ENCODE results near the gene PCF11.

PCF11 gene

GRCh38 chr11:83166193-83166866 lies 9.4 kb downstream of the PCF11 start:
- Histone ChIP-seq H2AFZ (ENCODE audit: low read length, unreplicated experiment) (no peak overlapping the region), H3K27me3 (ENCODE audit: insufficient read depth, low read length) (no peaks in the 10 kb centered on the region), H3K4me3 (ENCODE audit: low read depth, low read length) (no peak overlapping the region), H3K36me3 (ENCODE audit: insufficient read depth, low read length) (peaks cover 65% of the 10 kb centered on the region), H3K4me1 (ENCODE audit: control insufficient read depth, insufficient read depth, low read length, unreplicated experiment) (peaks cover 30% of the 10 kb centered on the region), H3K27ac (ENCODE audit: low read depth, low read length) (no peak overlapping the region), H3K79me2 (ENCODE audit: control insufficient read depth, insufficient read depth, low read length, unreplicated experiment) (peaks cover 78% of the 10 kb centered on the region)

GRCh38 chr11:83168756-83169155 lies 11.8 kb downstream of the PCF11 start:
- H3K36me3 ChIP-seq (ENCODE audit: insufficient read depth, low read length) = peaks cover 61% of the 10 kb centered on the region
- peaks cover 74% of the 10 kb centered on the region for H3K79me2 ChIP-seq (ENCODE audit: control insufficient read depth, insufficient read depth, low read length, unreplicated experiment)
- H3K4me1 ChIP-seq (ENCODE audit: control insufficient read depth, insufficient read depth, low read length, unreplicated experiment) = peaks cover 25% of the 10 kb centered on the region
- no peak overlapping the region for H2AFZ ChIP-seq (ENCODE audit: low read length, unreplicated experiment)
- no peak overlapping the region for H3K4me3 ChIP-seq (ENCODE audit: low read depth, low read length)
- no peak overlapping the region for H3K27ac ChIP-seq (ENCODE audit: low read depth, low read length)
- H3K27me3 ChIP-seq (ENCODE audit: insufficient read depth, low read length) = no peaks in the 10 kb centered on the region

GRCh38 chr11:83170865-83171264 lies 13.9 kb downstream of the PCF11 start:
- no peaks in the 10 kb centered on the region for H3K27me3 ChIP-seq (ENCODE audit: insufficient read depth, low read length)
- H3K36me3 ChIP-seq (ENCODE audit: insufficient read depth, low read length) = peaks cover 48% of the 10 kb centered on the region
- H3K4me3 ChIP-seq (ENCODE audit: low read depth, low read length) = no peak overlapping the region
- peaks cover 84% of the 10 kb centered on the region for H3K79me2 ChIP-seq (ENCODE audit: control insufficient read depth, insufficient read depth, low read length, unreplicated experiment)
- peaks cover 36% of the 10 kb centered on the region for H3K4me1 ChIP-seq (ENCODE audit: control insufficient read depth, insufficient read depth, low read length, unreplicated experiment)
- no peak overlapping the region for H2AFZ ChIP-seq (ENCODE audit: low read length, unreplicated experiment)
- H3K27ac ChIP-seq (ENCODE audit: low read depth, low read length) = no peak overlapping the region

GRCh38 chr11:83172551-83172950 lies 15.6 kb downstream of the PCF11 start:
- H3K27ac ChIP-seq (ENCODE audit: low read depth, low read length) = no peak overlapping the region
- peaks cover 77% of the 10 kb centered on the region for H3K79me2 ChIP-seq (ENCODE audit: control insufficient read depth, insufficient read depth, low read length, unreplicated experiment)
- peaks cover 36% of the 10 kb centered on the region for H3K4me1 ChIP-seq (ENCODE audit: control insufficient read depth, insufficient read depth, low read length, unreplicated experiment)
- no peaks in the 10 kb centered on the region for H3K27me3 ChIP-seq (ENCODE audit: insufficient read depth, low read length)
- H3K4me3 ChIP-seq (ENCODE audit: low read depth, low read length) = no peak overlapping the region
- peaks cover 40% of the 10 kb centered on the region for H3K36me3 ChIP-seq (ENCODE audit: insufficient read depth, low read length)
- H2AFZ ChIP-seq (ENCODE audit: low read length, unreplicated experiment) = no peak overlapping the region

- no peaks in the 10 kb centered on the region for H3K27me3 ChIP-seq (ENCODE audit: insufficient read depth, low read length)
- peaks cover 36% of the 10 kb centered on the region for H3K4me1 ChIP-seq (ENCODE audit: control insufficient read depth, insufficient read depth, low read length, unreplicated experiment)
- H3K27ac ChIP-seq (ENCODE audit: low read depth, low read length) = no peak overlapping the region
- H3K79me2 ChIP-seq (ENCODE audit: control insufficient read depth, insufficient read depth, low read length, unreplicated experiment) = peaks cover 64% of the 10 kb centered on the region
- no peak overlapping the region for H2AFZ ChIP-seq (ENCODE audit: low read length, unreplicated experiment)
- peaks cover 32% of the 10 kb centered on the region for H3K36me3 ChIP-seq (ENCODE audit: insufficient read depth, low read length)
- H3K4me3 ChIP-seq (ENCODE audit: low read depth, low read length) = no peak overlapping the region
These were observed 17.1 kb downstream of the PCF11 start for GRCh38 chr11:83174008-83174407.

GRCh38 chr11:83175815-83176214 lies 18.9 kb downstream of the PCF11 start:
- peaks cover 25% of the 10 kb centered on the region for H3K36me3 ChIP-seq (ENCODE audit: insufficient read depth, low read length)

GRCh38 chr11:83181815-83182214 lies 24.9 kb downstream of the PCF11 start:
- Histone ChIP-seq H2AFZ (ENCODE audit: low read length, unreplicated experiment) (no peak overlapping the region), H3K27me3 (ENCODE audit: insufficient read depth, low read length) (no peaks in the 10 kb centered on the region), H3K4me3 (ENCODE audit: low read depth, low read length) (no peak overlapping the region), H3K4me1 (ENCODE audit: control insufficient read depth, insufficient read depth, low read length, unreplicated experiment) (peaks cover 6% of the 10 kb centered on the region), H3K79me2 (ENCODE audit: control insufficient read depth, insufficient read depth, low read length, unreplicated experiment) (peaks cover 14% of the 10 kb centered on the region), H3K27ac (ENCODE audit: low read depth, low read length) (no peak overlapping the region; the same call in 1 of the 2 replicates), H3K36me3 (ENCODE audit: insufficient read depth, low read length) (peaks cover 48% of the 10 kb centered on the region)

More at GRCh38 chr11:83175815-83176214, 18.9 kb downstream of the PCF11 start:
- Histone ChIP-seq H3K27me3 (ENCODE audit: insufficient read depth, low read length) (no peaks in the 10 kb centered on the region), H3K27ac (ENCODE audit: low read depth, low read length) (no peak overlapping the region), H3K4me3 (ENCODE audit: low read depth, low read length) (no peak overlapping the region), H2AFZ (ENCODE audit: low read length, unreplicated experiment) (no peak overlapping the region), H3K4me1 (ENCODE audit: control insufficient read depth, insufficient read depth, low read length, unreplicated experiment) (peaks cover 19% of the 10 kb centered on the region), H3K79me2 (ENCODE audit: control insufficient read depth, insufficient read depth, low read length, unreplicated experiment) (peaks cover 52% of the 10 kb centered on the region)

- Histone ChIP-seq H3K27me3 (ENCODE audit: insufficient read depth, low read length) (no peaks in the 10 kb centered on the region), H3K4me1 (ENCODE audit: control insufficient read depth, insufficient read depth, low read length, unreplicated experiment) (peaks cover 6% of the 10 kb centered on the region), H2AFZ (ENCODE audit: low read length, unreplicated experiment) (no peak overlapping the region), H3K4me3 (ENCODE audit: low read depth, low read length) (no peak overlapping the region), H3K79me2 (ENCODE audit: control insufficient read depth, insufficient read depth, low read length, unreplicated experiment) (no peaks in the 10 kb centered on the region), H3K27ac (ENCODE audit: low read depth, low read length) (no peak overlapping the region), H3K36me3 (ENCODE audit: insufficient read depth, low read length) (peaks cover 29% of the 10 kb centered on the region)
These were observed 28.8 kb downstream of the PCF11 start for GRCh38 chr11:83185767-83186166.

GRCh38 chr11:83187465-83187864 lies 30.5 kb downstream of the PCF11 start:
- no peak overlapping the region for H2AFZ ChIP-seq (ENCODE audit: low read length, unreplicated experiment)
- H3K27ac ChIP-seq (ENCODE audit: low read depth, low read length) = no peak overlapping the region
- peaks cover 6% of the 10 kb centered on the region for H3K4me1 ChIP-seq (ENCODE audit: control insufficient read depth, insufficient read depth, low read length, unreplicated experiment)
- peaks cover 11% of the 10 kb centered on the region for H3K79me2 ChIP-seq (ENCODE audit: control insufficient read depth, insufficient read depth, low read length, unreplicated experiment)
- no peak overlapping the region for H3K4me3 ChIP-seq (ENCODE audit: low read depth, low read length)
- no peaks in the 10 kb centered on the region for H3K27me3 ChIP-seq (ENCODE audit: insufficient read depth, low read length)
- peaks cover 28% of the 10 kb centered on the region for H3K36me3 ChIP-seq (ENCODE audit: insufficient read depth, low read length)

- Histone ChIP-seq H3K4me3 (ENCODE audit: low read depth, low read length) (no peak overlapping the region), H3K36me3 (ENCODE audit: insufficient read depth, low read length) (peaks cover 7% of the 10 kb centered on the region), H3K27me3 (ENCODE audit: insufficient read depth, low read length) (no peaks in the 10 kb centered on the region), H3K27ac (ENCODE audit: low read depth, low read length) (no peak overlapping the region), H3K79me2 (ENCODE audit: control insufficient read depth, insufficient read depth, low read length, unreplicated experiment) (peaks cover 32% of the 10 kb centered on the region), H3K4me1 (ENCODE audit: control insufficient read depth, insufficient read depth, low read length, unreplicated experiment) (peaks cover 23% of the 10 kb centered on the region), H2AFZ (ENCODE audit: low read length, unreplicated experiment) (no peak overlapping the region)
These were observed 34.6 kb downstream of the PCF11 start for GRCh38 chr11:83191491-83191890.

GRCh38 chr11:83191986-83192385 lies 35.1 kb downstream of the PCF11 start:
- Histone ChIP-seq H3K27ac (ENCODE audit: low read depth, low read length) (no peak overlapping the region), H3K27me3 (ENCODE audit: insufficient read depth, low read length) (no peaks in the 10 kb centered on the region), H3K36me3 (ENCODE audit: insufficient read depth, low read length) (peaks cover 7% of the 10 kb centered on the region), H2AFZ (ENCODE audit: low read length, unreplicated experiment) (no peak overlapping the region), H3K4me3 (ENCODE audit: low read depth, low read length) (peak overlapping the region; percentile 95), H3K4me1 (ENCODE audit: control insufficient read depth, insufficient read depth, low read length, unreplicated experiment) (peaks cover 28% of the 10 kb centered on the region), H3K79me2 (ENCODE audit: control insufficient read depth, insufficient read depth, low read length, unreplicated experiment) (peaks cover 37% of the 10 kb centered on the region)
